Measurements from ENCODE around the gene MBL2.

The MBL2 gene

DNA sequence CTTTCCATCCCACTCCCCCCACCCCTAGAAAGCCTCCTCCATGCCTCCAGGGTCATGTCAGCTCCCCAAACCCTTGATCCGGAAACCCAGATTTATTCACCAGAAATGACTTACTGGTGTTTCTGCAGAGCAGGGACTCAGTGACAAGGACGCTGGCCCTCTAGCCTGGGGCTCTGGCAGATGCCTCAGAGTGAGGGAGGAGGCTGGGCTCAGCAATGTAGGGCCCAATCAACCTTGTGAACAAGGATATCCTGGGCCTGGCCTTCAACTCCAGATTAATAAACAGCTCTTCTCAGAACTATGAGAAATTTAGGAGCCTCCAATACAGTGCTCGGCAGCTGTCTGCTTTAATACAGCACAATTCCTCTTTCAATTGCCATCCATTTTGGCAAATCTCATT is at the start of gene MBL2:
MBL2 (minus strand) TSS at position 162 of the 400 bp plus-strand sequence. CDS start 1,149 bp downstream, outside the sequence.
- DNase-seq = no peak

DNA sequence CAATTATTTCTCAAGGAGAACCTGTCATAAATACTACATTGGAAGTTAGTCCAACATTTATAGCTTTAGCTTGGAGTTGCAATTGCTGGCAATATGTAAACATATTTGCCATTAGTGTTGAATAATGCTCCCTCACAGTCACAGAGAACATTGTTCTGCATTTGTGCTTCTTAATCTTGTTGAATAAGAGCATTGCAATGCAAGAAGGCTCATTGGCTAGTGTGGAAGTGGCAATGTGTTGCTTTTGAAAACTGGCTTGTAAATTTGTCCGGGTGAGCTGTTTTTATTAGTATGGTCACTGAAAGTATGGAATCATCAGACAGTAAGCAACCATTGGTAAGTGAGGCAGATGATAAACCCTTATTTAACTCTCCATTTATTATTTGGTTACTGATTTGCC is 47.7 kb upstream of the MBL2 start:
- DNase-seq = no peak

DNA sequence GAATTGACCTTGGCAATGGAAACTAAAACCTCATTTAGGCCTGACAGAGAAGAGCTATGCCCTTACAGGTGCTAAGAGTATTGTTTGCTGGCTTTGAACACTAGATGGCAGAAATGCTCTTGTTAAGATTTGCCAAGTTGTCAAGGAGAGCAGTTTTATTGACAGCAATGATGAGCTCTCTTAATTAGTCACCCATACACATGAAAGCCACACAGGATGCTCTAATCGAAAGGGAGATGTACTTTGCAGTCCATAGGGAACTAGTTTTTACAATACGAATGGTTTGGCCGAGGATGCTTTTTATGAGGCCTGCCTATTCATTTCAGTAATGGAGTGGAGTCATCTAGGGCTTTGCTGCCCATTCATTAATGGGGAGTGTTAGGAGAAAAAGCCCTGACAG is 45.4 kb upstream of the MBL2 start:
- DNase-seq = peak; percentile 54

DNA sequence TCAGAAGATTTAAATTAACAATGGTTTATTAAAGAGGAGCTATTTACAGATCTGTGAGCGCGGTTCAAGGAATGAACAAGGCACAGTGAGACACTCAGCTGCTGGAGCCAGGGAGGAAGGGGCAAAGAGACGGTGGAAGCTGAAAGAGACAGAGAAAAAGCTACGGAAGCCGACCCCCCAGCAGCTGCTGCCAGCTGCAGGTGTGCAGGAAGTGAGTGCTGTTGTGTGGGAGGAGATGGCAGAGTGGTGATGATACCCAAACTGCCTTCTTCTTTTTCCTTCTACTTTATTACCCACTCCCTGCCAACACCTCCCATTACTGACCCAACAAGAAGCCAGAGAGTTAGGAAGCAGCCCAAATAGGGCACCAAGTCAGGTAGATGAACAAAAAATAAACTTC is 41.9 kb upstream of the MBL2 start:
- peak; percentile 44 for DNase-seq

GRCh38 chr10:52811776-52812175 is 39.2 kb upstream of the MBL2 start:
- DNase-seq = no peak

DNA sequence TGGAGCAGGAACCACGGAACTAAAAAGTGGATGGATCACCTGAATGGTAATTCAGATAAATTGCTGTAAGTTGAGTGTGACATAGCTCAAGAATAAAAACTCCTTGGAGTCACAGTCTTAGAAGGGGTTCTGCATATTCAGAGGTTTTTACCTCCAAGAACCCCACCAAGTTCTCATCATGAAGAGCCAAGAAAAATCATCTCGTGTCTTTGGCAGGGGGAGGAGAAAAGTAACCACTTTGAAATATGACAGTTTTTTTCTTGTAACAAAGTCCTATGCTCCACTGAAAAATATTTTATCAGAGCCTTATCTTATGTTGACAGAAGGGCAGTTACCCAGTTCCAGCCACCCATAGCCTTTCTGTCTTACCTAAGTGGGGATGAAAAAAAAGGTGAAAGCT is 38.2 kb upstream of the MBL2 start:
- no peak for DNase-seq

DNA sequence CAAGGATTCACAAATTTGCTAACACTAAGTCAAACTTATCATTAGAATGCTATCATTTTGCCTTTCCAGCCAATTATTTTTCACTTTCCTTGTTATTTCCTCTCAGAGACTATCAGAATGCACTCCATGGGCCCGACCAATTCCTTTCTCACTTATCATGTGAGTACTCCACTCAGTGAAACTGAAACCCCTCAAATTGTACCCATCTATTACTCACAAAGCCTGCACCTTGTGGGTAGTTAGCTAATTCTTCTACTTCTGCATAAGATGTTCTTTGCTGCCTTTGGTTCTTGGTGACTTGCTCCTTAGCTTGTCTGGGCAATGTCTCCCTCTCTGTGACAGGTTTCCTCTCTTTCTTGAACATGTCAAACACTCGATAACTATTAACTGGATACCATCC is 35.2 kb upstream of the MBL2 start:
- no peak for DNase-seq

GRCh38 chr10:52805414-52806285 is 33.1 kb upstream of the MBL2 start:
- no peak for DNase-seq

DNA sequence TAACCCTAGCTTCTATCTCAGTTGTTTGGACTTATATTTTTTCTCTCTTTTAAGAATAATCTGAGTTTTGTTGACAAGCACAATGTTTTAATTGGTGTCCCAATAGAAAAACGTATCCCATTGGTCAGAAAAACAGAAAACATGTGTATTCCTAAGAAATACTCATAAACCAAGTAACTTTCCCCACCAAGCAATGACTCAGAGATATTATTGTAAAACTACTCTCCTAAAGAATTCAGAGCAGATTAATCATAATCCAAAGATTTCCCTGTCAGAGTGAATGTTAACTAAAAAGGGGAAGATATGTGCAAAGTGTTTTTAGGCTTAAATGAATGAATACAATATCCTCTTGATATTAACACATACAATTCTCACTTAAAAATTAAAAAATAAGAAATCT is 29.4 kb upstream of the MBL2 start:
- DNase-seq = no peak

DNA sequence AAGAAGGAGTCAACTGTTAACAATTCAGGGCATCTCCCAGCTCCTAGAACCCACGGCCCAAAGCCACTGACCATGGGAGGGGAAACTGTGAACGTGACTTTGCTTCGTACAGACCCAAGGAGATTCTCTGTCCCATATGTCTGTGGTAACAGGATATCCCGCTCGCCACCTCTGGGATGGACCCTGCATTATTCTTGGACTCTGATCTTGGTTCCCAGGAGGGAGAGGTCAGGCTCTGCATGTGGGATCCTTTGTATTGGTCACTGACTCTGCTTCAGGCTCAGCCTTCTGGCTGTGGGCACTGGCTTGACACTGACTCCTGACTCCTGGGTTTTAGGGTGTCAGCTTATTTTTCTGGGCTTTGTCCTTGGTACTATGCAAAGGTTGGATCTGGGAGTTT is 13.5 kb upstream of the MBL2 start:
- DNase-seq = no peak

- no peak for DNase-seq
Measured at GRCh38 chr10:52785418-52785817, 12.8 kb upstream of the MBL2 start.

DNA sequence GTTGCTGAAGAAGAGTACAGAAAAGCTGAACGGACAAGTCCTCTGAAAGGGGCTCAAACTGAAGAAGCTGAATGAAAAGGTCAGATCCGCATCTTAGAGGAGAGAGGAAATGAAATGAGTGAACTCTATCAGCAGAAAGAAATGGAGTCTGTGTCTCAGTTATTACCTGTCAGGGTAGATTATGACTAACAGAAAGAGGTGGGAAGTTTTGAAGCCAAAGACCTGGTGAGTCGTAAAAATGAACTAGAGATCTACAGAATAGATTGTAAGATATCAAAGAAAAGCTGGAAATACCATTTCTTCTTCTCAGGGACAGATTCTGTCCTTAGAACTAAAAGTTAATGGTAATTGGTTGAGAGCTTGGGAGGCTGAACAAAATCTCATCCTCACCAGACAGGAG is 11.1 kb upstream of the MBL2 start:
- DNase-seq = no peak

- DNase-seq = no peak
Measured at GRCh38 chr10:52782554-52782953, 10.0 kb upstream of the MBL2 start.

DNA sequence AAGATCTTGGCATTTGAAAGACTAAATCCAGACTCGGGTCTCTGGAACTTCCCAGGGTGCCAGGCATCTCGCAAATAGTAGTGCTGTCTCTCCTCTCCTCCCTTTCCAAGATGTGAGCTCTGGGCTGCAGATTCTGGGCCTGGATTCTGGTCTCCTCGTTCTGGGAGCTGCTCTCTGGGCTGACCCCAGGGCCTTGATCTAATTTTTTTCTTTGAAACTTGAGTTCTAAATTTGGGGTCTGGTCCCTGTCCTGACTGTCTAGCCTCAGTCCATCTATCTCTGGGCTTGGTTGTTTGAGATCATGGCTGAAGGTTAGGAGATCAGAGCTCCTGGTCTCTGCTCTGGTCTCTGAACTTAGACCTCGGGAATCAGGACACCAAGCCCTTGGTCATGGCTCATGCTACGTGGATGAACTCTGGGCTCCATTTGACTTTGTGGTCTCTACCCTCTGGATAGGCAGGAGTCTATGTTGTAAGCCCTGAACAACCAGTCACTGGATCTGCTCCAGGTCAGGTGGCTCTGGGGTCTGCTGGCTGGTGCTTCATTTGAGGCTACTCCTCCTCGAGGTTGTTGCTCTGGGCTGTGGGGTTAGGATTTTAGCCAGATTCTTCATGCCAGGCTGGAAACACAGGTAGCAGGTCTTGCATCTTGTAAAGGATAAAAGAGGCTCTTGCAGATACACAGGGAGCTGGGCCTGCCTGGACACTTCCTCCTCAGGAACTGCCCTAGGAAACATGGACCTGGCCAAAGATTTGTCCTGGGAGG is 8.0 kb upstream of the MBL2 start:
- DNase-seq = no peak

GRCh38 chr10:52779541-52780390 is 7.2 kb upstream of the MBL2 start:
- peak; percentile 57 for DNase-seq

DNA sequence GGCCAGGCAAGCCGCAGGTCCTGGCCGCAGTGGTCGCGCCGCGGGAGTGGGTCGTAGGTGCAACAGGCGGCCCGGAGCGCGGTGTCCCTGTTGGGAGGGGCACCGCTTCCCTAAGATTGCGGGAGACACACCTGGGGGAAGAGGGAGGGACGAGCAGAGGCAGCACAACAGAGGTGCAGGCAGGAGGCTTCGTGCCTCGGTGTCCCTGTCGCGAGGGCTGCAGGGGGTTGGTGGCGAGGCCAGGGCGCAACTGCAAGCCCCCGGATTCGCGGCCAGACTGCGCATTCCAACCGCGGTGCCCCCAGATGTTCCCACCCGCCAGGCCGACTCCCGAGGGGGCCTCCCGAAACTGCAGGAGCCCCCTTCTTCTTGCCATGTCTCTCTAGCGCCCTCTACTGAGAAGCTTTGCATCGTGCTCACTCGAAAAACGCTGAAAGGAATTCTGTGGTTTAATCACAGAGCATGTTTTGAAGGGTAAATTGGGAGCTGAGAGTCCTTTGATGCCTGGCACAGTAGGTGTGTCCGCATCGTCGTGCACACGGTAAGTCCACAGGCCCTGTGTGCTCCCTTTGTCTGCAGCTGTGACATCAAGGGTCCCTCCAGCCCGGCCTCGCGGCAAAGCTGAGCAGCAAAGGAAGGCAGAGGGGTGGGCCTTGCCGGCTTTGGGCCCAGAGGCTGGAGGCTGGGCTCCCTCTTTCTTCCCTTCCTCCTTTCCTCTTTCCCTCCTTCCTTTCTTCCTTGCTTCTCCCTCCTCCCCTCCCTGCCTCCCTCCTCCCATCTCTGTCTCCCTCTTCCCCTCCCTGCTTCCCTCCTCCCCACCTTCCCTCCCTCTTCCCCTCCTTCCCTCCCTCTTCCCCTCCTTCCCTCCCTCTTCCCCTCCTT is 6.2 kb upstream of the MBL2 start:
- peak; percentile 7 for DNase-seq

GRCh38 chr10:52777414-52777813 is 4.8 kb upstream of the MBL2 start:
- no peak for DNase-seq

- no peak for DNase-seq
Measured at GRCh38 chr10:52776471-52776903, 3.9 kb upstream of the MBL2 start.

DNA sequence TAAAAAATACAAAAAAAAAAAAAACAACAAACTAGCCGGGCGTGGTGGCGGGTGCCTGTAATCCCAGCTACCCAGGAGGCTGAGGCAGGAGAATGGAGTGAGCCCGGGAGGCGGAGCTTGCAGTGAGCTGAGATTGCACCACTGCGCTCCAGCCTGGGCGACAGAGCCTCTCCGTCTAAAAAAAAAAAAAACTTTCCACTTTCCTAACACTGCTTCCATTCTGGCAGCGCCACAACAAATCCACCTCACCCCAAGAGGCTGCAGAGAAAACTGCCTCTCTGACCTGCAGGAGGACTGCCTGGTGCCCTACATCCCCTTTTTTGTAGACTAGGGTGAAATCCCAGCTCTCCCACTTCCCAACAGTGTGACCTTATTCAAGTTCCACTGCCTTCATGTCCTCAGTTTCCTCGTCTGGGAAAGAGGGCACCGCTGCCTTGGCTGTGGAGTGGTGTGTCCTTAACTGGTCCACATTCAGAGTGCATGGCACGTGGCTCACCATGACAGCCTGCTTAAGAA is 2.6 kb upstream of the MBL2 start:
- no peak for DNase-seq

- DNase-seq = no peak
Measured at GRCh38 chr10:52774600-52775106, 2.1 kb upstream of the MBL2 start.

DNA sequence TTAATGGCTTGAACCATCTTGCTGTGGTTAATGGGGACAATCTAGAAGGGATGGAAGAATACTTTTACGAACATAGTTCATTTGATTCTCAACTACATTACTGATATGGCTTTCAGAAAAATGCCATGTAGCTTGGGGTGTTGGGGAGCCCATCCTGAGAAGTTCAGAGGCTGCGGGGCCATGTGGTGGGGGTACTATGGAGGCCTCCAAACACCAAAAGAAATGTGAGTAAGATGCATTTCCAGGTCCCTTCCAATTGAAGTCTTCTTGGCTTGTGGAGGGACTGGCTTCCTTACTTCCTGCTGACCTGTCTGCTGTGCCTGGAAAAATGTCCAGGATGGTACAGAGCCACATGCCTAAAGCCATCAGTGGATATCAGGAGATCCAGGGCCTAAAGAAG is 1.6 kb upstream of the MBL2 start:
- no peak for DNase-seq

All from RPMI8226 (cell line).